DMS79 treated with DMSO at 0.1 percent for 48 hours (cell line): ENCODE results near the gene ODR4.
"Not testable (repeated sequence)": the region's sequence is repeated elsewhere in the genome, so short reads cannot be mapped to it uniquely, and the experiment has no call there.

Source experiments
- DNase-seq: peaks from one replicate; lab custom pipeline; 2025; lab: John Stamatoyannopoulos, UW

Gene ODR4

DNA sequence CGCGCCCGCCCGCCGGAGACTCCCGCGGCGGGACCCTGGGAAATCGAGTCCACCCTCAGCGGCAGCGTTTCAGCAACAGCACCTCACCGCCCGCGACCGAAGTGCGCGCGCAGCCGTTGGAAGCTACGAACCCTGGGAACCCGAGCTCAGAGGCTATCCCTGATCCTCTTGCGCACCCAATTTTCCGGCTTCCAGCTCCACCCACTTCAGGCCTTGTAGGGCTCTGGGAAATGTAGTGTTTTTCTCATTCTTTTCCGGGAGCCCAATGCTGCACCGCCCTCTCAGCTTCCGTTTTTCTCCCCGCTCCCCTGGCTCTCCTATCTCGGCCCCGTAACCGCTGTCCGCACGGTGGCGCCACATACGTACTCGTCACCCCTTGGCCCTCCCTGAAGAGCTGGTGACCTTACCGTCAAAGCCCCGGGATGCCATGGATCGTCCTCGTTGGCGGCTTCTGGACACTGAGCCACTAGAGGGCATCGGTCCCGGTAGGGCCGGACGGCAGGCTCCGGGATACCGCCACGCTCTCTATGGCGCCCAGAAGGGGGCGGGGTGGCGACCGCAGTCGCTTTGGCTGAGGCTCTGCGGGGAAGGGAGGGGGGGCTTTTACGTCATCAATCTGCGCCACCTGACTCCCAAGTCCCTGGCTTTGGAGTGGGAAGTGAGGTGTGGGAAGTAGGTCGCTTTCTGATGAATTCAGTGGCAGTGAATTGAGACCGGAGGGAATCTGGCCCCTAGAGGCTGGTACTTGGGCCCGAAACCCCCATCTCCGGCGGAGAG is at the start of gene ODR4, which contains the start of gene TPR:
Gene ODR4, plus strand, starts transcription at position 687 of the 777 bp plus-strand sequence. CDS start 3,948 bp downstream, outside the sequence.
Gene TPR, minus strand, starts transcription at position 102 of the 777 bp plus-strand sequence. CDS start 225 bp downstream, outside the sequence.
- peak; percentile 99 for DNase-seq

DNA sequence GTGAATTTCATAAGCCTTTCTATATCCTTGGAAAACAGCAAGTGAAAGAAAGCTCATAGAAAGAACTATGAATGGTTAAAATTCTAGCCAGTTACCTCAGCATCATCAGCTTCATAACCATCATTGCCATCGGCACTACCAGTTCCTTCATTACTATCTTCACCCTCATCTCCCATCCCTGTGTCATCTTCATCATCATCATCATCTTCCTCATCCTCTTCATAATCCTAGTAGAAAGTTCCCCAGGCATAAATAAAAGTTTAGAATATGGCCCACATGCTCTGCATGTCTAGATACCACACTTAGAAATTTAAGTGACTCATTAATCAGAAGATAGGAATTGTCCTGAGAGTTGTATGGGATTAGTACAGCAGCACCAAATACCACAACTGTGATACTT is 49.6 kb upstream of the ODR4 start:
- no peak for DNase-seq

DNA sequence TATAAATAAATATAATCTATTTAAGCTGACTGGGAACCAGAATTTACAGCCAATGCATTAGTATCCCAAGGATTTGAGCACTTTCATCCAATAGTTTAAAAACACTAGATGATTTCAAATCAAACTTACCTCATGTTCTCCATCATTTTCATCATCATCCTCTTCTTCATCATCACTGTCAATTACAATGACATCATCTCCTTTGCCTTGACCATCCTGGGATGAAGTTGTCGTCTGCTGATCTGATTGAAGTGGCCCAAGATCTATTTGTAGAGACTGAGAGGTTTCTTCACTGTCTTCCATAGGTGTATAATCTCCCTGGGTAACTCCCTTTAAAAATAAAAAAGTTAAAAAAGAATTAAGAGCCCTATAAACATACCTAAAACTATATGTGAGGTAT is 48.3 kb upstream of the ODR4 start:
- DNase-seq = no peak

DNA sequence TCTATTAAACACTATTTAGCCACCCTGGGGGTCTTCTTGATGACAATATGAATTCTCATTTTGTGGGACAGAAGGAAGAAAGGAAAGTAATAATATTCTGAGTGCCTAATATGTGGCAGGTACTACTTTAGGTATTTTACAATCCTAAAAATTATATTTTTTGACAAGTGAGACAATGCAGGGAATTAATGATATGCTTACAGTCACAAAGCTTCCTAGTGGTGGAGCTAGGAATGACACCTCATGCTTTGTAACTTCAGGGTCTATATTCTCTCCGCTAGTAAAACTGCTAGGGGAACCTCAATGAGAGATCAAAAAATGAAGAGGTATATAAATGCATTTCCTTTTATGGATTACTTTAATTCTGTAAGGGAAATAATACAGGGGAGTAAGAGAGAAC is 44.9 kb upstream of the ODR4 start:
- DNase-seq = no peak

DNA sequence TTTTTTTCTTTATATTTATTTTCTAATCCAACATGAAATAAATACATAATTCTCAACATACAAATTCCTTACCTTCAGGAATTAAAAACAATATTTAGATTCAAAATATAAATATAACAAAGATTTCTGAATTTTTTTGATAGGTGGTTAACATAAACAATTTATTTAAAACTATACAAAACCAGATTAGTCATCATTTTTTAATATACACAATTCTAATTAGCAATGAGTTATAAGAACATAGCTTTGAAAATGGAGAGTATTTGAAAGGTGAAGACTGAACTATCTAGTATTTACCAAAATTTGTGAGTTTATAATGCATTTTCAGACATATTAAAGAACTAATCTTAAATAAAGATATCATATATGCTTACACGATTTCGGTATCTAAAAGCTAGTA is 38.1 kb upstream of the ODR4 start:
- no peak for DNase-seq

DNA sequence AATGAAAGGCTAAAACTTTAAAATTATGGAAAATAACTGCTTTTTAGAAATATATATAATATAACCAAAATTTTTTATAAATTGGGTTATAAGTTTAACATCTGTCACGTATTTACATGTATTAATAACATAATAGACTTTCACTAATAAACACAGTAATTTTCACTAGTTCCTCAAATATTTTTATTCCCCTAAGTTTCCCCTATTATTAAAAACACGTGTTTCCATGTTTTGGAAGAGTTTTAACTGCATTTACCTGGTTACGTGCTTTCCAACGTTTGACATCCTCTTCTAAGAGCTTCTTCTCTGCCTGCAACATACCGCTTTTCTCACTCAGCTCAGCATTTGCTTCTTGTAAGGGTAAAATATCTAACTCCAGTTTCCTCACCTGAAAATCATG is 34.9 kb upstream of the ODR4 start:
- no peak for DNase-seq

DNA sequence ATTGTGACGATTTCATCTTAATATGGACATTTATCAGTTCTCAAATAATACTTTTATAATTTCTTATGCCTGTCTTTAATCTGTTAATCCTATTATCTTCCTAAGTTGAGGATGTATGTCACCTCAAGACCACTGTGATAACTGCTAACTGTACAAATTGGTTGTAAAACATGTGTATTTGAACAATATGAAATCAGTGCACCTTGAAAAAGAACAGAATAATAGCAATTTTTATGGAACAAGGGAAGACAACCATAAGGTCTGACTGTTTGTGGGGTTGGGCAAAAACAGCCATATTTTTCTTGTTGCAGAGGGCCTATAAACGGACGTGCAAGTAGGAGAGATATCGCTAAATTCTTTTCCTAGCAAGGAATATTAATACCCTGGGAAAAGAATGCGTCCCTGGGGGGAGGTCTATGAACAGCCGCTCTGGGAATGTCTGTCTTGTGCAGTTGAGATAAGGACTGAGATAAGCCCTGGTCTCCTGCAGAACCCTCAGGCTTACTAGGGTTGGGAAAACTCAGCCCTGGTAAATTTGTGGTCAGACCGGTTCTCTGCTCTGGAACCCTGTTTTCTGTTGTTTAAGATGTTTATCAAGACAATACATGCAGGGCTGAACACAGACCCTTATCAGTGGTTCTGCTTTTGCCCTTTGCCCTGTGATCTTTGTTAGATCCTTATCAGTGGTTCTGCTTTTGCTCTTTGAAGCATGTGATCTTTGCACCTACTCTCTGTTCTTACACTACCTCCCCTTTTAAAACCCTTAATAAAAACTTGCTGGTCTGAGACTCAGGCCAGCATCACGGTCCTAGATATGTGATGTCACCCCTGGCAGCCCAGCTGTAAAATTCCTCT is 27.6 kb upstream of the ODR4 start:
- not testable (repeated sequence) for DNase-seq

DNA sequence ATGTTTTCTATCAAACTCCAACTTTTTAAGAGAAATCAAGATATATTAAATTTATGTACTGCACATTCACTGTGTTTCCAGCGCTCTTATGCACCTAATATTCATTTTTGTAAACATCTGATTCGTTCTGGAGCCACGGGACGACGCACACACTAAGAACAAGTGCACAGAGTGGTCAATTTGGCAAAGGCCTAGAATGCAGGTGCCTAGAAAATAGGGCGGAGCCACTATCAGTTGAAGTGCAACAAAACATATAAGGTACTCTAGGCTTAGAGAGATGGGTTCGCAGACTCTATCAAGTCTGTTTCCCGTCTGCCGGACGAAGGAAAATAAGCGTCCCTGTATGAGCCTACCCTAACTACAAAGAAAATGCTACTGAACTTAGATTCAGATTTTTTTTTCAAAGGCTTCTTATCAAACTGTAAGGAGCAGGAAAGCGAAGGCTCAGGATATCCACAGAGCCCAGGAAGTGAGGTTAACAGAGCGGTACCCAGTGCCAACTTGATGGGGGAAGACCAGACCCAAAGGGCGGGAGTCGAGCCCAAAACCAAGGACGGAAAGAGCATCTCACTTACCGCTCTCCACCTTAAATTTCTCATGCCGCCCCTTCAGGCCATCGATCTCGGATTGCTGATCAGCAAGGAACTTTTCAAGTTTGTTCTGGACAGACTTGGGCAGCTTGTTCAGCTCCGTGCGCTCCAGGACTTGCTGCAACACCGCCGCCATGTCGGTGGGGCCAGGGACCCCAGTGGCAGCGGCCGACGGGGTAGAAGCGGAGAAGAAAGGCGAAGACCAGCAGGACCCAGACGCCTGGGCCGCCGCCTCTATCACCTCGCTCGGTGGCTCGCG is 1.1 kb upstream of the ODR4 start:
- DNase-seq = peak; percentile 55

DNA sequence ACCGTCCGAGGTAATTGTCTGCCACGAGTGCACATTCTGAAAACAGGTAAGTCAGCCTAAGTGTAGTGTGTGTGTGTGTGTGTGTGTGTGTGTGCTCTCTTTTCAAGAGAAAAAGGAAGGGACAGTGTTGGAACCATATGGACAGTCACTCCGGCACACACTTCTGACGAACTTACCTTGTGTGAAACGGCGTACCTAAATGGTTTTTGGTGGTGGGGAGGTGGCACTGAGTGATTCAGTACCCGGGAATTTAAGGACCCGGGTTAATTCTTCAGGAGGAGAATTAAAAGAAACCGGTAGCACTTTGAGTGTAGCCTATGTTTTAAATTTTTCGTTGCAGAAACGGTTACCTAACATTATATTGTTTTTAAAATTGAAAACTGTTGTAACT is 286 bp downstream of the ODR4 start:
- DNase-seq = no peak

DNA sequence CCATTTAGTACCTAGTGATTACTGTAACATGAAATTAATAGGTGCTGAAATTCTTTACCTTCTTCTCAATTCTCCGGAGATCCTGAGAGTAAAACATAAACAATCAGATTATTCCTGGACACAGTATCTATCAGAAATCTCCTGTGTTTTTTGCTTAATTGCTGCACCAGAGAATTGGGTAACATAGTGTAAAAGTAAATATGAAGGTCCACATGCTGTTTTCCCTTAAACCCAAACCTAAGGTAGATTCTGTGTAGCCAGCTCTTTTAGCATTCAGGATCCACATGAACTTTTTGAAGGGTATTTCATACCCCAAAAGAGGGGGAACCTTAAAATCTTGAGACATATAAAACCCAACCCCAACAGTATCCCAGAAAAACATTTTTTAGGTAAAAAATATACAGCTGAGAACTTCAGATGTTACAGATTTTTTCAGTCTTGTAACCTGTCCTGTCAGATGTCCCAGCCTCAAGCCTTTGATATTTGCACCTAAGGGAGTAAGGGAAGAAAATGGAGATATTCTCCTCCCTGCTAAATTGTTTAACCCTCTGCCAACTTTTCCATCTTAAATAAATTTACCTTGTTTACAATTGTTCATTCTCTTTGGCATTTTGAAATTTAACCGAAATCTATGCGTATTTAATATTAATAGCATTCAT is 11.2 kb downstream of the ODR4 start:
- no peak for DNase-seq

DNA sequence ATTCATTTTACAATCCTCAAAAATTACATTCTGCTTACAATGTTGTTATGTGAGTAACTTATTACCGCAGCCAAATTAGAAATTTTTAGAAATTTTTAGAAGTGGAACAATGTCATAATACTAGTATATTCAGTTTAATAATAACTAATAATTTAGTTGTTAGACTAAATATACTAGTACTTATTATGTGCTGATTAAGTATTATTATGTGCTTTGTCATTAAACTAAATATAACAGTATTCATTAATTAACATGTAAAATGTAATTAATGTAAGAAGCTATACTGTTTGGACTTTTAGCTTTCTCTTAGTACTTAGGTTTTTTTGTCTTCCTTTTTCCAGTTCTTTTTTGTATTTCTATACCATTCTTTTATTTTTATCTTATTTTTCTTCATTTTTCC is 15.3 kb downstream of the ODR4 start:
- DNase-seq = no peak

DNA sequence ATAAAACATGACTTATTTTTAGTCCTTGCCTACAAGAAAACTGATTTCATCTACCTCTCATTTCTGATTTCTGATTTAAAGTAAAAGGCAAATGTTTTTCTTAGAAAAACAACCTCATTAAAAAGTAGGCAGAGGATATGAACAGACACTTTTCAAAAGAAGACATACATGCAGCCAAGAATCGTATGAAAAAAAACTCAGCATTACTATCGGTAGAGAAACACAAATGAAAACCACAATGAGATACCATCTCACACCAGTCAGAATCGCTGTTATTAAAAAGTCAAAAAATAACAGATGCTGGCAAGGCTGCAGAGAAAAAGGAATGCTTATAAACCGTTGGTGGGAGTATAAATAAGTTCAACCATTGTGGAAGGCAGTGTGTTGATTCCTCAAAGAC is 16.2 kb downstream of the ODR4 start:
- DNase-seq = no peak

DNA sequence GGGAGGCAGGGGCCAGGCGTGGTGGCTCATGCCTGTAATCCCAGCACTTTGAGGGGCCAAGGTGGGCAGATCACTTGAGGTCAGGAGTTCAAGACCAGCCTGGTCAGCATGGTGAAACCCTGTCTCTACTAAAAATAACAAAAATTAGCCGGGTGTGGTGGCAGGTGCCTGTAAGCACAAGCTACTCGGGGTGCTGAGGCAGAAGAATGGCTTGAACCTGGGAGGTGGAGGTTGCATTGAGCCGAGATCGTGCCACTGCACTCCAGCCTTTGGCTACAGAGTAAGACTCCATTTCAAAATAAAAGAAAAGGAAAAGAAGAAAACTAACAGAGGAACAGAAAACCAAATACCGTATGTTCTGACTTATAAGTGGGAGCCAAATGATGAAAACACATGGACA is 17.1 kb downstream of the ODR4 start:
- not testable (repeated sequence) for DNase-seq

DNA sequence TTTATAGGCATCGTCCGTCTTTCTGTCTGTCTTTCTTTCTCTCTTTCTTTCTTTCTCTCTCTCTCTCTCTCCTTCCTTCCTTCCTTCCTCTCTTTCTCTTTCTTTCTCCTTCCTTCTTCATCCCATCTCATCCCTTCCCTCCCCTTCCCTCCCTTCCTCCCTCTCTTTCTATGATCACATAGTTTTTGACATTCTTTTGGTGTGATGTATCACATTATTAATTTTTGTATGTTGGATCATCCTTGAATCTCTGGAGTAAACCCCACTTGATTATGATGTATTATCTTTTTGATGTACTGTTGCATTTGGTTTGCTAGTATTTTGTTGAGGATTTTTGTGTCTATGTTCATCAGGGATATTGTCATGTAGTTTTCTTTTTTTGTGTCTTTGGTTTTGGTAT is 25.8 kb downstream of the ODR4 start:
- not testable (repeated sequence) for DNase-seq

DNA sequence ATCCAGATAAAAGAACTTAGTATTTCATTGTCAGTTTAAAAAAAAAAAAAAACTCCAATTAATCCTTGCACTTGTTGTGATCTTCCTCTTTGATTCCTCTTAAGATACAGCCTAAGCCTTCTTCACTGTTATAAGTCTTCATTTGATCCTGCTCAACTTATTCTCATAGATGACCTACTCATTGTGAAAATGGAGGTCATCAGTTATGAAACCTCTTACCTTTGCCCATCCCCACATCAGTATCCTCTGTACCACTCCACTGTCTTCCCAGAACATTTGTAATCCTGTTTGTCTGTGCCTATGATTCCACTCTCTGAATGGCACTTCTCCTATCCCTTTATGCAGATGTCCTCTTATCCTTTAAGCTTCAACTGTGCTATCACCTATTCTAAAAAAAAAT is 28.0 kb downstream of the ODR4 start:
- no peak for DNase-seq

DNA sequence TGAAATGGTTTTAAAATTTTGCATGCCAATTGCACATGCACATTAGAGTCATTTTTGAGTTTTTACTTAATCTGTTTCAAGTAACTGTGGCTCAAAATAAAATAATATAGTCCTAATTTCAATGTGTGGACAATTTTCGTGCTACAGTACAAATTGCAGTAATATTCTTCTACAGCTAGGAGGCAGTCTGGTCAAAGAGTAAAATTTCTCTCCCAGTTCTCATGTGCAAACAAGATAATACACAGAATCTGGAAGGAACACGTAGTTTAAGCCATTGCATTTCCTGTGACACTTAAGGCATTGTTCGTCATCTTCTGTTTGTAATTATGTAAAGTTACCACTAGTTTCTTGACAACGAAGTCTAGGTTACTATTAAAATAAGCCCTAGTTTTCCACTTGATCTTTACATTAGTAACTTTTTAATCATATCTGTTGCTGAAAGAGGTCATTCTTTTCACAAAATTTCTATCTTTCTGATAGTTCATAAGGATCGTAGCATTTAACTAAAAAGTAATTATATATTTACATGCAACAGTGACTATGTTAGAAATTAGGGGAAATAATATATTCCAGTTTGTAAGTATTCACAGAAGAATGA is 28.9 kb downstream of the ODR4 start:
- no peak for DNase-seq

DNA sequence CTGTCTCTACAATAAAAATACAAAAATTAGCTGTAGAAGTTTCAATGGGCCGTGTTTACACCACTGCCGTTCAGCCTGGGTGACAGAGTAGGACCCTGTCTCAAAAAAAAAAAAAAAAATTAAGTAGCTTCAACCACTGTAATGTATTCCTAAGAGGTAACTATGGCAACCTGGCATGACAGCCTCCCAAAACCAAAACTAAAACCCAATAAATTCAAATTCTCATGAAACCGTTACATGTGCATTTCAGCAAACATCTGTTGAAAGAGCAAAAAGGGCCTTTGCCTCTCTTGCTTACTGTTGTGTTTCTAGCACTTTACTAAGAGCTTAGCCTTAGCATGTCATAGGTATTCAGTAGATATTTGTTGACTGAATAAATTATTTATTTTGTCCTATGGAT is 33.5 kb downstream of the ODR4 start:
- DNase-seq = no peak

DNA sequence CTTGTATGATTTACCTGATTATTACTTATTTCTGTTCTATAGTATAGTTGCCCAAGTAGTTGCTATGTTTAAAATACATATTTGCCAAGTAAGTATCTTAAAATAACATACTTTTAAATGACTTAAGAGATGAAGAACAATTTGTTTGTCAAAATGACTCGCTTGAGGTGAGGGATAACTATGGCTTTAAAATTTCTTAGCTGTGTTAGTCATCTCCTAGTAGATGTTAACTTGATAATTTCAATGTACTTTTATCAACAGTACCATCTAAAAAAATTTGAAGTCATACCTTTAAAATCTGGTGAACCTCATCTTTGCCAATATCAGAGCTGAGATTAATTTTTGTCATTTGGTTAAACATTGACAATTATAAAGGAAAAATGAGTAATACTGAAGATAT is 37.7 kb downstream of the ODR4 start:
- DNase-seq = no peak

DNA sequence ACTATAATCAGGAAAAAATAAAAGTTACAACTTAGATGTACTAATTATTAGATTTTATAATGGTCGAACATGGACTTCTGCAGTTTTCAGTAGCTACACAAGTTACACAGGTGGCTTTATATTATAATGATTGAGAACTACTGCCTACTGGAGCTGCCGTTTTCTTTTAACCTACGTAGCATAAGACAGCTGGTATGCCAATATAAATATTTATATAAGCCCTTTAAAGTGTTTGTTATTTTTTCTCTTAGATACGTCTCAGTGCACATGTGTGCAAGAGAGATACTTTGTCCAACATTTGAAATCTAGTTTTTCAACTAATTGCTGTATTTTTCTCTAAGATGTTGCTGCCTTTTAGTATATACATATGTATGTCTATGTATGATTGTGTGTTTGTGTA is 42.9 kb downstream of the ODR4 start:
- no peak for DNase-seq

DNA sequence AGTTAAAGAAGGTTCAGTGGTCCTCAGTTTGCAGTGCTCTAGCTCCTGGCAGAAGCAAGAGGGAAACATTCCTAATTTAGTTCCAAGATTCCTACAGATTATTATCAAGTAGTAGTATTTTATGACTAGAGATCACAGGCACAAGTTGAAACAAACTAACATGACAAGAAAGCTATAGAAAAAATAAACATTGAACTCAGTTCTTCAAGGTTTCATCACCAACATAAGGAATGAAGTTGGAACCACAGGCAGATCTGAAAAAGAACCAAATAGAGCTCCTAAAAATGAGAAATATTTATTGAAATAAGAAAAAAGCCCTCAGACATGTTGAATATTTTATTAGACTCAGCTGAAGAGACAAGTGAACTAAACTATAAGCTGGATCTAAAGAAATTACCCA is 44.7 kb downstream of the ODR4 start:
- DNase-seq = no peak

DNA sequence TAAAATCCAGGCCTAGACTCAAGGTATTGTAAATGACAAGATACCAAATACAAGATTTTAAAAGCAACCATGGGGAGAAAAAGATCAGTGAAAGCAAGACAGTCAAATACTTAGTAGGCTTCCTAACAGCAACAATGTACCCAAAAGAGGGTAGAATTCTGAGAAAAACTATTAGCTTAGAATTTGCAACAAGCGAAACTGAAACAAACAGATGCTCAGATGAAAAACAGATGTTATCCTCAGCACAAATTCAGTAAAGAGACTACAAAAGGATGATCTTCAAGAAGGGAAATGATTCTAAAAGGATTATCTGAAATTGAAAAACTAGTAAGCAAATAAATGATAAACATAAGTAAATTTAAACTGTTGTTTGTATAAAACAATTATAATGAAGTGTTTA is 45.3 kb downstream of the ODR4 start:
- no peak for DNase-seq
